Transverse colon (tissue), 4 donors: ENCODE measurements around the gene SBK2. TPM values are rescaled to one million over a fixed set of nuclear protein-coding genes. Genes with fewer than 3 reads are reported as not detected.

Experiments used
- DNase-seq: peaks from one replicate; pipeline ENCODE4 v3.0.0-alpha.2; 2019
- H3K27ac ChIP-seq, 4 donors: fragments of 200-600 bp; sonication (generic); 2 replicates each; pipeline ENCODE4 v1.5.1; 2016 to 2018; ENCODE audit warnings: inconsistent platforms in 4 of 4
- H3K27me3 ChIP-seq: fragments of 200-600 bp; sonication (generic); 2 replicates; pipeline ENCODE4 v1.5.1; 2017; ENCODE audit warnings: inconsistent platforms
- H3K36me3 ChIP-seq, 4 donors: fragments of 200-600 bp; sonication (generic); 2 replicates each; pipeline ENCODE4 v1.5.1; 2017 to 2019; ENCODE audit warnings: inconsistent platforms in 4 of 4
- H3K4me1 ChIP-seq, 4 donors: fragments of 200-600 bp; sonication (generic); 2 replicates each; pipeline ENCODE4 v1.5.1; 2017 to 2020; ENCODE audit warnings: inconsistent platforms in 4 of 4
- H3K4me3 ChIP-seq, 4 donors: fragments of 200-600 bp; sonication (generic); 1 replicate in 1 of 4; 2 replicates in 3 of 4; pipeline versions ENCODE4 v1.5.1 to v1.6.1; 2017 to 2019; ENCODE audit warnings: inconsistent platforms in 4 of 4
- H3K9me3 ChIP-seq, 2 donors: fragments of 200-600 bp; sonication (generic); 2 replicates each; pipeline ENCODE4 v1.5.1; 2017 to 2019; ENCODE audit warnings: inconsistent platforms in 2 of 2
- EP300 ChIP-seq: sonication (generic); formaldehyde crosslinking; IDR thresholded peaks from one replicate; pipeline ENCODE4 v1.6.1; 2017; ENCODE audit warnings: antibody characterized with exemption, low read depth
- POLR2A ChIP-seq: fragments of 450-650 bp; IDR thresholded peaks from one replicate; pipeline ENCODE4 v1.6.1; 2016; ENCODE audit warnings: antibody characterized with exemption, mild to moderate bottlenecking, moderate library complexity
- POLR2AphosphoS5 ChIP-seq, 3 donors: sonication (generic); formaldehyde crosslinking; IDR thresholded peaks; one replicate each; pipeline ENCODE4 v1.6.1; 2016; ENCODE audit warnings: antibody characterized with exemption in 3 of 3
- WGBS, 2 donors: methylation state at CpG; one replicate each; pipeline ENCODE4 v1.1.5; 2018; ENCODE audit warnings: low coverage in 1 of 2; 5-methylcytosine and 5-hydroxymethylcytosine counted together
- in situ Hi-C, 4 donors: fragments of 200-750 bp; cut with MboI; loops; one replicate each; pipeline versions ENCODE4 v1.15.0 to v1.15.1; 2017; ENCODE audit warnings: low sequenced_read_pairs in 3 of 4, low pct_ligation_motif_present in 1 of 4, low pct_unique_long_range_greater_than_20kb in 1 of 4
- intact Hi-C: fragments of 100-400 bp; cut with DNase I; formaldehyde crosslinking; loops from one replicate; pipeline ENCODE4 v1.15.1; 2023; ENCODE audit warnings: low total_unique reads
- total RNA-seq, 4 donors: library from RNA; depleted of rRNA; stranded (reverse); fragments of >200 nt; gene quantifications; one replicate each; pipeline ENCODE4 v1.1.0, GENCODE V29; 2016
- TF ChIP-seq, protein P1 (sequence below), 5 experiments: fragments of 200-600 bp in 3 of 5; fragments of 450-650 bp in 2 of 5; sonication (generic) in 3 of 5; IDR thresholded peaks; 1 replicate in 2 of 5; 2 replicates in 3 of 5; pipeline ENCODE4 v1.5.1; 2016 to 2017; ENCODE audit warnings: antibody characterized with exemption in 5 of 5, inconsistent platforms in 3 of 5, mild to moderate bottlenecking in 2 of 5, moderate library complexity in 1 of 5

The SBK2 gene
- total RNA-seq, 4 donors from 2014 or later, result not detected

DNA sequence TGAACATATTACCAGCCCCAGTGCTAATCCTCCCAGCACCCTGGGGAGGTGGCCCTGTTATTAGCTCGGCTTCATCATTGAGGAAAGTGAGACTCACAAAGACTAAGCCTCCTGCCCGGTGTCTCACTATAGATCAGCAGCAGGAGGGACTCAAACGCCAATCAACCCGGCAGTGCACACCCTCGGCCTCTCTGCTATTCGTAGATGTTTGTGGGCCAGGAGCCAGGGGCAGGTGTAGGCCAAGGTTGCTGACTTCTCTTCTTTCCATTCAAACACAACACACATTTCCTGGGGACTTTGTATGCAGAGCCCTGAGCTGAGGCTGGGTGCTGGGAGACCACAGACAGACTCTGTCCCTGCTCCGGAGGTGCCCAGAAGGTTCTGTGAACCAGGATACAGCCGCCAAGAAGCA, 17.8 kb upstream of the SBK2 start:
- TF ChIP-seq POLR2AphosphoS5 (IDR thresholded peaks at IDR 0.05) (no peak), POLR2A (no peak), EP300 (no peak)
- TF ChIP-seq, protein P1, sequence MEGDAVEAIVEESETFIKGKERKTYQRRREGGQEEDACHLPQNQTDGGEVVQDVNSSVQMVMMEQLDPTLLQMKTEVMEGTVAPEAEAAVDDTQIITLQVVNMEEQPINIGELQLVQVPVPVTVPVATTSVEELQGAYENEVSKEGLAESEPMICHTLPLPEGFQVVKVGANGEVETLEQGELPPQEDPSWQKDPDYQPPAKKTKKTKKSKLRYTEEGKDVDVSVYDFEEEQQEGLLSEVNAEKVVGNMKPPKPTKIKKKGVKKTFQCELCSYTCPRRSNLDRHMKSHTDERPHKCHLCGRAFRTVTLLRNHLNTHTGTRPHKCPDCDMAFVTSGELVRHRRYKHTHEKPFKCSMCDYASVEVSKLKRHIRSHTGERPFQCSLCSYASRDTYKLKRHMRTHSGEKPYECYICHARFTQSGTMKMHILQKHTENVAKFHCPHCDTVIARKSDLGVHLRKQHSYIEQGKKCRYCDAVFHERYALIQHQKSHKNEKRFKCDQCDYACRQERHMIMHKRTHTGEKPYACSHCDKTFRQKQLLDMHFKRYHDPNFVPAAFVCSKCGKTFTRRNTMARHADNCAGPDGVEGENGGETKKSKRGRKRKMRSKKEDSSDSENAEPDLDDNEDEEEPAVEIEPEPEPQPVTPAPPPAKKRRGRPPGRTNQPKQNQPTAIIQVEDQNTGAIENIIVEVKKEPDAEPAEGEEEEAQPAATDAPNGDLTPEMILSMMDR (IDR thresholded peaks at IDR 0.05), result no peak
- H3K27ac ChIP-seq, result no peak overlapping the region
- peaks cover 0 to 6% (median 4%) of the 10 kb centered on the region in 4 donors for H3K4me1 ChIP-seq
- H3K4me3 ChIP-seq, result no peak overlapping the region
- in situ Hi-C loops (no loop called here), intact Hi-C loops (no loop called here)
- WGBS, 2 donors, result 57% methylated on average over 8 of the region's 8 CpGs; no CpG with 5 or more reads in 1 of the 2 donors
- H3K9me3 ChIP-seq, result no peaks in the 10 kb centered on the region
- no peaks in the 10 kb centered on the region for H3K27me3 ChIP-seq
- H3K36me3 ChIP-seq, result no peaks in the 10 kb centered on the region
- DNase-seq, result no peak

DNA sequence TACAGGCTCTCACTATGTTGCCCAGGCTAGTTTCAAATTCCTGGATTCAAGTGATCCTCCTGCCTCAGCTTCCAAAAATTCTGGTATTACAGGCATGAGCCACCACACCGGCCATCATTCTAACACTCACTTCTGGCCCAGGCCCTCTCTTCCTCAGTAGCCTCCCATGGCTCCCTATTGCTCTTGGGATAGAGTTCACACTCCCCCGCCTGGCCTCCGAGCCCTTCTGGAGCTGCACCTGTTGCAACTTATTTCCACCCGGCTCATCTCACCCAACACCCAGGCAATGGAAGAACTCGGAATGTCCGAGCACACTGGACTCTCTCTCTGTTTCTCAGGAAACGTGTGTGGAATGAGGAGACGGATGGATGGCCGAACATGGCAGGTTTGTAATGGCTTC, 17.4 kb upstream of the SBK2 start:
- Histone ChIP-seq H3K27me3 (no peaks in the 10 kb centered on the region), H3K4me1 (peaks cover 0 to 10% (median 4%) of the 10 kb centered on the region in 4 donors), H3K36me3 (no peaks in the 10 kb centered on the region), H3K4me3 (no peak overlapping the region), H3K27ac (no peak overlapping the region), H3K9me3 (no peaks in the 10 kb centered on the region)
- in situ Hi-C loops (no loop called here), intact Hi-C loops (no loop called here)
- TF ChIP-seq POLR2A (no peak), EP300 (no peak), POLR2AphosphoS5 (IDR thresholded peaks at IDR 0.05) (no peak)
- TF ChIP-seq, protein P1 (IDR thresholded peaks at IDR 0.05), result no peak
- WGBS, 2 donors, result 88% methylated on average over 9 of the region's 9 CpGs; no CpG with 5 or more reads in 1 of the 2 donors
- DNase-seq, result no peak

DNA sequence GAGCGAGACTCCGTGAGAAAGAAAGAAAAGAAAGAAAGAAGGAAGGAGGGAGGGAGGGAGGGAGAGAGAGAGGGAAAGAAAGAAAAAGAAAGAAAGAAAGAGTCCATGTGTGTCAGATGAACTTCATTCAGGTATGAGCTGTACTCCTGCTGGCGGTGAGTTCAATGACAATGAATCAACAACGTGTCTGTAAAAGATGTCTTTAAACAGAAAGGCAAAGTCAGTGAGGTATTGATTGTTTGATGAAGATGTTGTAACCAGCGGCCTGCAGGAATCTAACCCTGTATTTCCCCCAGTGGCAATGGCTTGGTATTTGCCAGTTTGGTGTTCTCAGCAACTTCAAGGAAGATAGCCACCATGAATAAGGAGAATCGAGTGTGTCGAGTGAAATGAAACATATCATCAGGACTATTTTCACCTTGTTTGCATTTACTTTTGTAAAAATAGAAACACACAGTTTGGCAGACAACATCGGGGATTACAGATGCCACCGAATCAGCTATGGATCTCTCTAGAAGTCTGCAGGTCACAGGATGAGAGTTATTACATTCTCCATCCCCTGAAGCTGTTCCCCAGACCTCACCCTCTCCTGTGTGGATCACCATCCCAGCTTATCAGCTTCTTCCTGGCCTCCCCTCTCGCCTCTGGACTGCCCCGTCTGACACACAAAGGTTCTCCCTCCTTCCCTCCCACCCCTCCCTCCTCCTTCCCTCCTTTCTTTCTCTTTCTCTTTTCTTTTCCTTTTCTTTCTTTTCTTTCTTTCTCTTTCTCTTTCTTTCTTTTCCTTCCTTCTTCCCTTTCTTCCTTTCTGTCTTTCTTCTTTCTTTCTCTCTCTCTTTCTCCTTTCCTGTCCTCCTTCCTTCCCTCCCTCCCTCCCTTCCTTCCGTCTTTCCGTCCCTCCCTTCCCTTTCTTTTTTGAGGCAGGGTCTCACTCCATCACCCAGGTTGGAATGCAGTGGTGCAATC, 16.6 kb upstream of the SBK2 start:
- DNase-seq, result no peak
- H3K27me3 ChIP-seq, result peaks cover 5% of the 10 kb centered on the region
- in situ Hi-C loops, result no loop called here
- H3K4me3 ChIP-seq, result no peak overlapping the region
- H3K27ac ChIP-seq, result no peak overlapping the region
- peaks cover 0 to 10% (median 4%) of the 10 kb centered on the region in 4 donors for H3K4me1 ChIP-seq
- no peaks in the 10 kb centered on the region for H3K9me3 ChIP-seq
- WGBS, 2 donors, result 66 to 70% methylated on average over 9 to 13 of the region's 13 CpGs
- intact Hi-C loops, result no loop called here
- TF ChIP-seq POLR2AphosphoS5 (IDR thresholded peaks at IDR 0.05) (no peak), EP300 (no peak), POLR2A (no peak)
- TF ChIP-seq, protein P1 (IDR thresholded peaks at IDR 0.05), result no peak
- no peaks in the 10 kb centered on the region for H3K36me3 ChIP-seq

DNA sequence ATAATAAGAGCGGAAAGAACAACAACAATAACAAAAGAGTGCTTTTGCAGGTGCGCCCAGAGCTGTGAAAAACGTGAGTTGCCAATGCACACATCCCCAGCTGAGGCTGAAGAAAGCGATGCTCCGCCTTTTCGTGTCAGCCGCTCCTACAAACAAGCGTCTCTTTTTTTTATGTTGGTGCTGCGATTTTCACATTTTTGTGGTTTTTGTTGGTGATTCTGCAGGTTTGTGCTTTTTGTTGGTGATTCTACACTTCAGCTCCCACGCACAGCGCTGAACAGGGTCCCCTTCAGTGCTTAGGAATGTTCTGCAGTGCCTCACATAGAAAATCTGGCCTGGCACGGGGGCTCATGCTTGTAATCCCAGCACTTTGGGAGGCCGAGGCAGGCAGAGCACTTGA, 15.7 kb upstream of the SBK2 start:
- Histone ChIP-seq H3K36me3 (no peaks in the 10 kb centered on the region), H3K9me3 (no peaks in the 10 kb centered on the region), H3K4me3 (no peak overlapping the region), H3K4me1 (peaks cover 0 to 10% (median 4%) of the 10 kb centered on the region in 4 donors), H3K27ac (no peak overlapping the region), H3K27me3 (peaks cover 7% of the 10 kb centered on the region)
- intact Hi-C loops, result no loop called here
- DNase-seq, result no peak
- no peak for TF ChIP-seq EP300
- no peak for TF ChIP-seq POLR2A
- no peak for TF ChIP-seq POLR2AphosphoS5 (IDR thresholded peaks at IDR 0.05)
- TF ChIP-seq, protein P1 (IDR thresholded peaks at IDR 0.05), result no peak
- WGBS, 2 donors, result 57 to 69% methylated on average over 11 to 13 of the region's 13 CpGs
- in situ Hi-C loops, result no loop called here
